BE2C (cell line): ENCODE results near the gene TMEM178B.

ENCODE experiments used
- DNase-seq: peaks from one replicate; pipeline ENCODE4 v3.0.0-alpha.2; 2020
- H3K27me3 ChIP-seq: fragments of 250-450 bp; sonication (Bioruptor Pico); 2 replicates; pipeline ENCODE4 v1.5.1; 2020; ENCODE audit warnings: mild to moderate bottlenecking
- H3K36me3 ChIP-seq: fragments of 250-450 bp; sonication (Bioruptor Pico); 2 replicates; pipeline ENCODE4 v1.5.1; 2020; ENCODE audit warnings: mild to moderate bottlenecking
- H3K4me1 ChIP-seq: fragments of 250-450 bp; sonication (Bioruptor Pico); 2 replicates; pipeline ENCODE4 v1.5.1; 2020
- H3K4me3 ChIP-seq: 2 replicates; pipeline ENCODE4 v1.5.1; 2011; ENCODE audit warnings: low read depth, low read length
- H3K9me3 ChIP-seq: fragments of 250-450 bp; sonication (Bioruptor Pico); 2 replicates; pipeline ENCODE4 v1.5.1; 2020
- TF ChIP-seq, protein P1 (sequence below): IDR thresholded peaks from 2 replicates; pipeline ENCODE4 v1.5.1; 2012; ENCODE audit warnings: mild to moderate bottlenecking, low read depth, low read length

Gene TMEM178B

GRCh38 chr7:141361960-141362359, 288.1 kb downstream of the TMEM178B start:
- Histone ChIP-seq H3K27me3 (no peaks in the 10 kb centered on the region), H3K4me3 (no peak overlapping the region), H3K4me1 (peaks cover 22% of the 10 kb centered on the region), H3K9me3 (no peaks in the 10 kb centered on the region), H3K36me3 (no peaks in the 10 kb centered on the region)
- TF ChIP-seq, protein P1, sequence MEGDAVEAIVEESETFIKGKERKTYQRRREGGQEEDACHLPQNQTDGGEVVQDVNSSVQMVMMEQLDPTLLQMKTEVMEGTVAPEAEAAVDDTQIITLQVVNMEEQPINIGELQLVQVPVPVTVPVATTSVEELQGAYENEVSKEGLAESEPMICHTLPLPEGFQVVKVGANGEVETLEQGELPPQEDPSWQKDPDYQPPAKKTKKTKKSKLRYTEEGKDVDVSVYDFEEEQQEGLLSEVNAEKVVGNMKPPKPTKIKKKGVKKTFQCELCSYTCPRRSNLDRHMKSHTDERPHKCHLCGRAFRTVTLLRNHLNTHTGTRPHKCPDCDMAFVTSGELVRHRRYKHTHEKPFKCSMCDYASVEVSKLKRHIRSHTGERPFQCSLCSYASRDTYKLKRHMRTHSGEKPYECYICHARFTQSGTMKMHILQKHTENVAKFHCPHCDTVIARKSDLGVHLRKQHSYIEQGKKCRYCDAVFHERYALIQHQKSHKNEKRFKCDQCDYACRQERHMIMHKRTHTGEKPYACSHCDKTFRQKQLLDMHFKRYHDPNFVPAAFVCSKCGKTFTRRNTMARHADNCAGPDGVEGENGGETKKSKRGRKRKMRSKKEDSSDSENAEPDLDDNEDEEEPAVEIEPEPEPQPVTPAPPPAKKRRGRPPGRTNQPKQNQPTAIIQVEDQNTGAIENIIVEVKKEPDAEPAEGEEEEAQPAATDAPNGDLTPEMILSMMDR = no peak
- DNase-seq = no peak

- TF ChIP-seq, protein P1 = no peak
- peak; percentile 12 for DNase-seq
- Histone ChIP-seq H3K4me1 (peaks cover 22% of the 10 kb centered on the region), H3K9me3 (no peaks in the 10 kb centered on the region), H3K27me3 (no peaks in the 10 kb centered on the region), H3K36me3 (no peaks in the 10 kb centered on the region; the same call in 1 of the 2 replicates), H3K4me3 (no peak overlapping the region)
Measured at GRCh38 chr7:141362580-141363435, 288.9 kb downstream of the TMEM178B start.

GRCh38 chr7:141363748-141364147, 289.9 kb downstream of the TMEM178B start:
- TF ChIP-seq, protein P1 = no peak
- H3K27me3 ChIP-seq = no peaks in the 10 kb centered on the region
- H3K4me1 ChIP-seq = peaks cover 22% of the 10 kb centered on the region
- no peak overlapping the region for H3K4me3 ChIP-seq
- DNase-seq = no peak
- H3K36me3 ChIP-seq = no peaks in the 10 kb centered on the region; the same call in 1 of the 2 replicates
- H3K9me3 ChIP-seq = no peaks in the 10 kb centered on the region

GRCh38 chr7:141366091-141366621, 292.3 kb downstream of the TMEM178B start:
- Histone ChIP-seq H3K4me3 (no peak overlapping the region), H3K9me3 (no peaks in the 10 kb centered on the region), H3K27me3 (no peaks in the 10 kb centered on the region), H3K4me1 (peaks cover 12% of the 10 kb centered on the region; the same call in 1 of the 2 replicates), H3K36me3 (no peaks in the 10 kb centered on the region; the same call in 1 of the 2 replicates)
- no peak for DNase-seq
- TF ChIP-seq, protein P1 = no peak

DNA sequence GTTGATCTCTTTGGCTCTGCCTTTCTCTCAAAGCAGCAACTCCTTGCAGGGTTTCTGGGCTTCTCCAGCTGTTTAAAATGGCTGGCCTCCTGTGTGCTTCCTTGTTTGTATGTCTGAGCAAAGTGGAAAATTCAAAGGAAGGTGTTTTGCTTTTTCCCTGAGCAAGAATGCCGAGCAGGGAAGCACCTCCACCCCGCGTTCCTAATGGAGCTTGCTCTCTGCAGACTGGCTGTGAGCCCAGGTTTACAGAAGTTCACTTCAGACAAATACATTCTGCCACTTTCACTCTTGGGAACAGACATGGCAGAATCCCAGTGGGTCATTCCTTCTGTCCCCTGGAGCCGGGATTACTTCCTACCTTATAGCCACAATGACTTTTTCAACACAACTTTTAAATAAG, 295.6 kb downstream of the TMEM178B start:
- no peak overlapping the region for H3K4me3 ChIP-seq
- H3K27me3 ChIP-seq = no peaks in the 10 kb centered on the region
- no peak for DNase-seq
- H3K36me3 ChIP-seq = no peaks in the 10 kb centered on the region; the same call in 1 of the 2 replicates
- peaks cover 3% of the 10 kb centered on the region; the same call in 1 of the 2 replicates for H3K4me1 ChIP-seq
- no peaks in the 10 kb centered on the region for H3K9me3 ChIP-seq
- TF ChIP-seq, protein P1 = no peak

DNA sequence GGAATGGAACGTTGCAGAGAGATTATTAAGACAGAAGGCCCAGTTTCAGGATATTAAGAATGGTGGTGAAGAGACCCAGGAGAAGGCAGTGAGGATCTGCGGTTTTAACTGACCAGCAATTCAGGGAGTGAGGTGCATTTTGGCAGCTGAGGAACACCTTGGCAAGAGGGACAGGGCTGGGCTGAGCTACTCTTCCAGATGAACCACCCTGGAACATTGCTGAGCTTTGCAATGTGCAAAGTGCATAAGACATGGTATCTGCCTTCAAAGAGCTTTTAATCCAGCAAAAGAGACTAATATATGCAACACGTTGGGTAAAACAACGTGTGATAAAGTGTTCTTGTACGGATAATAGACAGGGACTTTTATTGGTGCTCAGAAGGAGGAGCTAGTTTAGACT, 296.3 kb downstream of the TMEM178B start:
- H3K27me3 ChIP-seq = no peaks in the 10 kb centered on the region
- no peaks in the 10 kb centered on the region; the same call in 1 of the 2 replicates for H3K36me3 ChIP-seq
- no peaks in the 10 kb centered on the region for H3K9me3 ChIP-seq
- peaks cover 3% of the 10 kb centered on the region; the same call in 1 of the 2 replicates for H3K4me1 ChIP-seq
- no peak overlapping the region for H3K4me3 ChIP-seq
- TF ChIP-seq, protein P1 = no peak
- no peak for DNase-seq
